ENCODE measurements around the gene MRPL23.
A peak's percentile ranks its signal among the peaks of the same experiment; 100 is the strongest.

MRPL23 gene

DNA sequence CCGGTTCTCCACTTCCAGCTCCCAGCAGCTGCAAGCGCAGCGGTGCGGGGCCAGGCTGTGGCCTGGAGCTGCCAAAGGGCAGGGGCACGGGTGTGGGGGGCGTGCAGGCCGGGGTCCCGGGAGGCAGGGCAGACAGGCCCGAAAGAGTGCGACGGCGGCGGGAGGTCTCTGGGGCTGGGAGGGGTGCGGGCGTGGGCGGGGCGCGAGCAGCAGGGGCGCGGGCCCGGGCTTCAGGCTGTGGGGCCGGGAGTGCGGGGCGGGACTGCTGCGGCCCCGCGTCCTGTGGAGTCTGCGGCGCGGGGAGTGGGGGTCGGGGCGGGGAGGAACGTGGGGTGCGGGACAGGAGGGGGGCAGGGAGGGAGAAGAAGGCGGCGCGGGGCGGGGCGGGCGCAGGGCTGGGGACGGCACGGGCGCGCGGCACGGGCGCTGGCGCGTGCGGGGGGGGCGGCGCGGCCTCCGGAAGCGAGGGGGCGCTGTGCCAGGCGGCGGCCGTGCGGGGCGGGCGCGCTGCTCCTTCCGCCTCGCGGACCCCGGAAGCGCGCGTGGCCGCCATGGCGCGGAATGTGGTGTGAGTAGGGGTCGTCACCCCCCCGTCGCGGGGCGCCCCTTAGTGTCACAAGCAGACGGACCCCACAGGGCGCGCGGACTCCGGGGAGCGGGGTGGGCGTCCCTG, at the start of gene MRPL23:
Gene MRPL23 (plus strand): TSS at position 521 of the 673 bp plus-strand sequence. CDS start 31 bp downstream, at position 552.
- DNase-seq, result no peak
- in situ Hi-C loops (cut with MboI; ENCODE audit: low pct_unique_long_range_greater_than_20kb, low sequenced_read_pairs), result no loop called here

DNA sequence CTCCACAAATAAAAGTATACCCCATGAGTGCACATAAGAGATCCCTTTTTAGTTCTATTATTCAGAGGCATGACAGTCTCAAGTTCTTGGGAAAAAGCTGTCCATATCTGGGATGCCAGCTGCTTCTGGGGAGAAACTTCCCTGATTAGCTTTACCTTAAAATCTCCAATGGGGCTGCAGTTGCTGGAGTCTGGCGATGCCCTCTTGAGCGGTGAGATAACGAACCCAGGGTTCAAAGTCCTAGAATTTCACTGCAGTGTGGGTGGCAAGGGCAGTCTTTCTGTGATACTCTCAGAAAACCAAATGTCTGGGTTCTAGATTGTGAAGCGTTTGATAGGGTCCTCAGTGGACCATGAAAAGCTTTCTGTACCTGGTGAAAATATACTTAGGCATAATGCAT, 48.0 kb upstream of the MRPL23 start:
- in situ Hi-C loops (cut with MboI; ENCODE audit: low pct_unique_long_range_greater_than_20kb, low sequenced_read_pairs), result no loop called here
- no peak for DNase-seq

DNA sequence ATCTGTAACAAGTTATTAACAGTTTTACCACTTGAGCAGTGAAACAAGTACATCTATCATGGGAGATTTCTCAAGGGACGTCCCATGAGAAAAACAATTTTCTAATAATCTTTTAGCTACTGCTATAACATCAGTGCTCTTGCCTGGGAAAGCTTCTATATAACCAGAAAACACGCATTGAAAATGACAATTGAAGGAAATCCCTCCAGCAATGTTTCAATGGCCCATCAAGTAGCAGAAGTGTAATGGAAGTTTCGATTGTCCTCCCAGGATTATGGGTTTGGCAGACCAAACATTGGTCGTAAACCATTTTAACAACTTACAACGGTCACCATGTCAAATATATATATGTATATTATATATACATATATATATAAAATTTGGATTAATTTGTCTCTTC, 47.4 kb upstream of the MRPL23 start:
- DNase-seq, result no peak
- in situ Hi-C loops (cut with MboI; ENCODE audit: low pct_unique_long_range_greater_than_20kb, low sequenced_read_pairs), result no loop called here

DNA sequence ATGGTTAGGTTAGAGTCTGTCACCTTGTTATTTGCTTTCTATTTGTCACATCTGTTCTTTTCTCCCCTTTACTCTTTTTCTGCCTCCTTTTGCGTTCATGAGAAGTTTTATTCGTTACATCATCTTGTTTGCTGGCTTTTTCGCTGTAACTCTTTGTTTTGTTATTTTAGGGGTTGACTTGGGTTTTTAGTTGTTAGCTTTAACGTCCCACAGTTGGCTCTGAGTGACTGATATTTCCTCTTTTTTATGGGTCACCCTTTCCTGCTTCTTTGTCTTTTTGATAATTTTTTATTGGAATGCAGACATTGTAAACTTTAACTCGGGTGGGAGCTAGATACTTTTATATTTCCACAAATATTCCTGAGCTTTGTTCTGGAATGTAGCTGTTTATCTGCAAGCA, 41.0 kb upstream of the MRPL23 start:
- DNase-seq, result peak; percentile 31
- in situ Hi-C loops (cut with MboI; ENCODE audit: low pct_unique_long_range_greater_than_20kb, low sequenced_read_pairs), result no loop called here

DNA sequence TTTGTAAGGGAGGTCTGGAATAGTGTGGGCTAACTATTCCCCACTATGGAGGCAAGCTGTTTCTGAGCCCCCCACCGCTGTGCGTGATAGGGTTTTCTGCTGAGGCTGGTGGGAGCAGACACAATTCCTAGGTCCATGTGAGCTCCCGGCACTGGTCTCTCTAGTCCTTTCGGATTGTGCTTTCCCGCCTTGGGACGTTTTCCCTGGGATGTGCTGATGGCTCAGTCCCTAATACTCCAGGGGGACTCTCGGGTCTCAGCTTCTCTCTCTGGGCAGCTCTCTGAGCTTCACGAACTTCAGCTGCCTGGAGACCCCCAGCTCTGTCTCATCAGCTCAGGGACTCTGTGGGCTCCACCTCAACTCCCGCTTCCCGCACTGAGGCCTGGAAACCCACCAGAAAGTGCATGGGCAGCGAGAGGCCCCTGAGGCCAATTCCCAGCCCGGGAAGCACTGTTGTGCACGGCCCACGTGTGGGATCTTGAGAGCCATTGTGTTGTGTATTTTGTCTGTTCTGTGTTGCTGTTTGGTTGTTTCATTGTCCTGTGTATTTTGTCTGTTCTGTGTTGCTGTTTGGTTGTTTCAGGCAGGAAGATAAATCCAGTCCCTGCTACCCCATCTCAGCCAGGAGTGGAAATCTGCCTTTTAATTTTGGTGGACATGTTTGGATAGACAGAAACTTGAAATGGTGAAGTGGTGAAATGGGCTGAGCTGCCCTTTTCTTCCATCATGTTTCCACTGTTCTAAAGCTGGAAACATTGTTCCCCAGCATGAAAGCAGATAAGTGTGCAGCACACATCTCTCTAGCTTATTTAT, 40.3 kb upstream of the MRPL23 start:
- DNase-seq, result no peak
- in situ Hi-C loops (cut with MboI; ENCODE audit: low pct_unique_long_range_greater_than_20kb, low sequenced_read_pairs), result no loop called here

DNA sequence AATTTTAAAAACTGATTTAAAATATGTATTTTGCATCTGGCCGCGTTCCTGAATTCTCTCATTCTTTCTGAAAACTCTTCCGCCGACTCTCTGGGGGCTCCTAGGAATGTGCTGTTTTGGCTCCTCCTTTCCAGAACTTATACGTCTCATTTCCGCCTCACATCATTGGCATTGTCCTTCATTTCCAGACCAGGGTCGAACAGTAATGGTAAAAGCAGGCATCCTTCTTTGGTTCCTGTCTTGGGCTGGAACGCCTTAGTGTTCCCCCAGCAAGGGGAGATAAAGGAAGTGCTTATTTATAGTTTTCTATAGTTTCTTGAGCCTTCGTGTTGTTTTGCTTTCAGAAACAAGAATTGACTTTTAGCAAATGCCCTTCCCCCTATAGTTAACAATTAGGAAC, 38.5 kb upstream of the MRPL23 start:
- in situ Hi-C loops (cut with MboI; ENCODE audit: low pct_unique_long_range_greater_than_20kb, low sequenced_read_pairs), result no loop called here
- no peak for DNase-seq

DNA sequence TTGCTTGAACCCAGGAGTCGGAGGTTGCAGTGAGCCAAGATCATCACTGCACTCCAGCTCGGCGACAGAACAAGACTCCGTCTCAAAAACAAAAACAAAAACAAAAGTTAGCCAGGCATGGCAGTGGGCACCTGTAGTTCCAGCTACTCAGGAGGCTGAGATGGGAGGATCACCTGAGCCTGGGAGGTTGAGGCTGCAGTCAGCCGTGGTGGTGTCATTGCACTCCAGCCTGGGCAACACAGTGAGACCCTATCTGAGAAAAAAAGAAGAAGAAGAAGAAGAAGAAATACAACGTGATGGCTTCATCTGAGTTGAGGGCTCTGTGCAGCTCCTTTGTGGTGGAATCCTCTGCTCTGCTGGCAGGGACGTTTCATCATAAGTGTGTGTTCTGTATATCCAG, 37.6 kb upstream of the MRPL23 start:
- in situ Hi-C loops (cut with MboI; ENCODE audit: low pct_unique_long_range_greater_than_20kb, low sequenced_read_pairs), result no loop called here
- DNase-seq, result no peak

DNA sequence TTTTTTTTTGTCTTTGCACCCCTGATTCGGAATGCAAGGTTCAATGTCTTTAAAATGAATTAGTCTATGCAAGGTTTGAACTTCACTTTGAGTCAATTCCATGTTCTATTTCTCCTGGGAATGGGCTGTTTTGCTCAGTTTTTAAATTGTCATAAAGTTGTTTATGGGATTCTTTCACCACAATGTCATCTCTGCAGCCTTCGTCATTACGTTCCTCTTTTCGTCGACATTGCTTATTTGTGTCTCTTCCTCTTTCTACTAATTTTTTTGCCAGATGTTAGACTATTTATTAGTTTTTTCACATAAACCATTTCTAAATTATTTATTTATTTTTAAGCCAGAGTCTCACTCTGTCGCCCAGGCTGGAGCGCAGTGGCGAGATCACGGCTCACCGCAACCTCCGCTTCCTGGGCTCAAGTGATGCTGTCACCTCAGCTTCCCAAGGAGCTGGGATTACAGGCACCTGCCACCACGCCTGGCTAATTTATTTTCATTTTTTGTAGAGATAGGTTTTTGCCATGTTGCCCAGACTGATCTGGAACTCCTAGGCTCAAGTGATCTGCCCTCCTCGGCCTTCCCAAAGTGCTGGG, 34.7 kb upstream of the MRPL23 start:
- in situ Hi-C loops (cut with MboI; ENCODE audit: low pct_unique_long_range_greater_than_20kb, low sequenced_read_pairs), result no loop called here

DNA sequence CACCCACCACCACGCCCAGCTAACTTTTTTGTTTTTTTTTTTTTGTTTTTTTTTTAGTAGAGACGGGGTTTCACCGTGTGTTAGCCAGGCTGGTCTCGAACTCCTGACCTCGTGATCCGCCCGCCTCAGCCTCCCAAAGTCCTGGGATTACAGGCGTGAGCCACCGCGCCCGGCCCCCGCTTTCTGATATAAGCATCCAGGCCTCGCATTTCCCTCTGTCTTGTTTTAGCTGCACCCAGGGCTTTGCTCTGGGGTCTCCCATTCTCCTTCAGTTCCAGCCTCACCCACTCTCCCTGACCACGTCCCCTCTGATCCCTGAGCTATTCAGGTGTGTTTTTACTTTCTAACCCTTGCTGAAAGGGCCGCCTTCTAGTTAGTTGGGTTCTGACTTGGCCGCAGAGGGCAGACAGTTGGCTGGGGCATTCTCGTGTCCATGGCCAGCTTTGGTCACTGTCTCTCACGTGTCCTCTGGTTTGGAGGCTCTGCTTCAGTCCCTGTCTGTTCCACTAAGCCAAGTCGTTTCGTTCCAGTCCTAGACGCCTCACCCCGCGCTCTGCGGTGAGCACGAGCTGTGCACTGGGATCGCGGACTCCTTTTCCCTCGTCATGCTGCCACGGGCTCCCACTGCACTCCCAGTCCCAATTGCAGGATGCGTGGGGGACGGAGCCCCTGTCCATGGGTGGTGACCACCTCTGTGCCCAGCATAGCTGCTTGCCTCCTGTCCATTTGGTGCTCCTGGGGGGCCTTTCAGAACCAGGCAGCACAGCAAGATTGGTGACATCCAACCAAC, 33.7 kb upstream of the MRPL23 start:
- no peak for DNase-seq
- in situ Hi-C loops (cut with MboI; ENCODE audit: low pct_unique_long_range_greater_than_20kb, low sequenced_read_pairs), result no loop called here

More for the DNA sequence above, 34.7 kb upstream of the MRPL23 start:
- peak; percentile 27 for DNase-seq

DNA sequence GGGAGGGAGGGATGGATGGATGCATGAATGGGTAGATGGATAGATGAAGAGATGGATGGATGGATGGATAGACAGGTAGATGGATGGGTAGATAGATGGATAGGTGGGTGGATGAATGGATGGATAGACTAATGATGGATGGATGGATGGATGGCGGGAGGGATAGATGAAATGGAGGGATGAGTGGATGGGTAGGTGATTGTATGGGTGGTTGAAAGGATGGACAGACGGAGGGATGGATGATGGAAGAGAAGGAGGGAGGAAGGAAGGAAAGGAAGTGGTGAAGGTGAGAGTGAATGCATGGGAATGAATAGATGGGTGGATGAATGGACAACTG, 31.4 kb upstream of the MRPL23 start:
- in situ Hi-C loops (cut with MboI; ENCODE audit: low pct_unique_long_range_greater_than_20kb, low sequenced_read_pairs), result no loop called here

DNA sequence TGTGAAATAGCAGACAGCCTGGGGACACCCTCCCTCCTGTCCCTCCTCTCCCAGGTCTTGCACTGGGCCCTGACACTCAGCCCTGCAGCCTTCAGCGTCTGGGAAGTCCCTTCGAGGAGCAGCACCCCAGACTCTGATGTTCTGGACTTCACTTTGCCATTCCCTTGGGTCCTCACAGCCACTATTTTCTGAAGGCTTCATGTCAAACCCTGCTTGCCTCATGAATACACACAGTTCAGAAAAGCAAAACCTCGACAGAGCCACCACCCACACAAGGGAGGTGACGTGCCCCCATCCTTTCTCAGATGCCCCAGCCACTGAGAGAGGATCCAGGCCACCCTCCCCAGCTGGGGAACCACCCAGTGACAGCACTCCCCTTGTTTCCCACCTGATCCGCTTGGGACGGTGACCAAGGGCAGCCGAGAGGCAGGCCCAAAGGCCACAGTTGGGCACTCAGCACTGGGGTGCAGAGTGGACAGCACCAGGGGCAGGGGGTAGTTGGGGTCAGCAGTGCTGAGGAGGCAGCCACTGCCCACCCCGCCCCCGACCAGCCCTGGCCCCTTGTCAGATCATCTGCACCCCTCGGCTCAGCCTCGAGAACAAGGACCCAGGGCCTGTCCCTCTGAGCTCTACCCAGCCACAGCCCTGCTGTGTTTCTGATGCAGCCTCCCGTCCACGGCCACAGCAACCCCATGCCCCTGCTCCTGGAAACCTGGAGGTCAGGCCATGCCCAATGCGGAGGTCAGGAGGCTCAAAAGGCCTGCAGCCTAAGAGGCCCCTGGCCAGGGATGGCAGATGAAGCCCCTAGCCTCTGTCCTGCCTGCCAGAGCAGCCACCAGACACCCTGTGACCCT, 30.8 kb upstream of the MRPL23 start:
- in situ Hi-C loops (cut with MboI; ENCODE audit: low pct_unique_long_range_greater_than_20kb, low sequenced_read_pairs), result no loop called here
- no peak for DNase-seq

More for the DNA sequence above, 31.4 kb upstream of the MRPL23 start:
- DNase-seq, result no peak

DNA sequence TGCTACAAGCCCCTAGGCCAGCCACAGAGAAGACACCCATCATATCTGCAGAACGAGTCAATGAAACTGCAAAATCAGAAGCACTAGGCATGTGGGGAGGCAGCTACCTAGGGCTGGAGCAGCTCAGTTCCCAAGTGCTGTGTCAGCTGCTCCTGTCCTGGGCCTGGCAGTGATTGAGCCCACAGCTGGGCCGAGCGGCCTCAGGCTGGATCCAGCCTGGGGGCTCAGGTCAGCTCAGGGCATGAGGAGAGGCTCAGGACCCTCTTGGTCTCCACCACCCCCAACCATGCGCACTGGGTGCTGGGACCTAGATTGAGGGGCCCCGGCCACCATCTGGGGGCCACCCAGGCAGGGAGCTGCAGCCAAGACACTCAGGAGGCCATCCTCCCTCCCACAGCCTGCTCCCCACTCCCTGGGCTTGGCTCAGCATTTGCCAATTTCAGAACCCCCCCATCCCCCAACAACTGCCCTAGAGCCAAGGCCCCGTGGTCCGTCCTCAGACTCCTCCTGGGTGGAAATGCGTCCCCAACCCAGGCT, 30.1 kb upstream of the MRPL23 start:
- DNase-seq, result no peak
- in situ Hi-C loops (cut with MboI; ENCODE audit: low pct_unique_long_range_greater_than_20kb, low sequenced_read_pairs), result no loop called here

DNA sequence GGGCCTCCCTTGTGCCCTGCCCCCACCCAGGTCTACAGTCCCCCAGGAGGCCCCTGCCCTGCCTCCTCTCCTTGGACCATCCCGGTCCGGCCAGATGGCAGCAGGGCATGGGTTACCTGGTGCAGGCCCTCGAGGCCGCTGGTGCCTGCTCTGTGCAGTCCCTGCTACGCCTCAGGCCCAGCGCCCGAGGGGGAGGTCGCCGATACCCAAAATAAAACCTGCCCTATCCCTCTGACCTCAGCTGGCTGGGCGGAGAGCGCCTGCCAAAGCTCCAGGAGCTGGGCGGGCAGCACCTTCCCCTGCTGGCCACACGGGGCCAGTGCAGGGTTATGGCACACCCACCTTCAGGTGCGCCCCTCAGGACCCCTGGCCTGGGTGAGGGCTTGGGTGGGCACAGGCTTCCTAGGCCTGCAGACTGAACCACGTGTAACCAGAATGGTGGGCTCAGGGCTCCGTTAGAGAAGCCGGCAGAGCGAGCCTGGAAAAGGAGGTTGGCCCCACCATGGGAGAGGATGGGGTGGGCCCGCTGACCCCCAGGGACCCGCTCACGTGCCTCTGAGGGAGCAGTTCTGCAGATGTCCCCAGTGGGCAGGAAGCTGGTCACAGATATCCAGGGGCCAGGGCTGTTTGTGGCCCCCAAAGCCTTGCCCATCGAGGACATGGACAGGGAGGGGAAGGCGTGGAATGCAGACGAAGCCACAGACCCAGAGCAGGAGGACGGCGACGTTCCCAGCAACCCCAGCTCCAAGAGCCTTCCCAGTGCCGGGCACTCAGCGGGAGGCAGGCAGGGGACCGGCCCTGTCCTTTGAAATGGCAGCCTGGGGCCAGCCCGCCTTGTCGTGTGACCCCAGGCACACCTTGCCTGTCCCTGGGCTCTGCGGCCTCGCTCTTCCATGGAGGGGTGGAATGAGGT, 29.4 kb upstream of the MRPL23 start:
- in situ Hi-C loops (cut with MboI; ENCODE audit: low pct_unique_long_range_greater_than_20kb, low sequenced_read_pairs), result no loop called here

DNA sequence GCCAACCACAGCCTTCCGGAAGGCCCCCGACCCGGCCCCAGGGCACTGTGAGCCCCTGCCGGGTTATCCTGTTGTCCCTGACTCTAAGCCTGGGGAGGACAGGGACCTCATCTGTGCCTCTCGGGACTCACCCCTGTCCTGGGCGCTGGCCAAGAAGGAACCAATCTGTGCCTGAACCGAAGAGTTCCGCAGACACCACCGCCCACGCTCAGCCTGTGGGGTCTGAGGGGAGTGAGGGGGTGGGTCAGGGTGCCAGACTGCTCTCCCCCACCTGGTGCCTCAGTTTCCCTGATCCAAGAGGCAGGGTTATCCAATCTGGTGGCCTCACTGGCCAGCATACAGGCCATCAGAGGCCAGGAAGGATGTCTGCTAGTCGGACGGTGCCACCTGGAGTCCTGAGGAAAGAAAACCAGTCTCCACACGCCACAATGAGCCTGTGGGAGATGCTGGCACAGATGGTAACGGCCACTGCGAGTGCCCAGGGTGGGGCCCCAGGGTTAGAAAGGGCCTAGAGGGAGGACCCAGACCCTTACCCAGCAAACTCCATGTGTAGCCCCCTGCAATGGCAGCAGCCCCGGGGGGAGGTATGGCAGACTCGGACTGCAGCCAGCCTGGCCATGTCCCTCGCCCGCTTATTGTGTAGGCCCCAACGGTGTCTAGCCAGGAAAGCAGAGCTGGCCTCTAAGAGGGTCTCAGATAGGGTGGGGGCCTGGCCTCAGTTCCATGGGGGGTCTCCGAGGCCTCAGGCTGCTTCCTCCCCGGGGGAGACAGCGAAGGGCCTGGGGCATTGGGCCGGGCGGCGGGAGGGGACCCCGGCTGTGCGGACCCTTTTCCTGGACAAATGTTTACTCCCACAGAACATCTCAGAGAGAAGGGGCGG, 28.5 kb upstream of the MRPL23 start:
- in situ Hi-C loops (cut with MboI; ENCODE audit: low pct_unique_long_range_greater_than_20kb, low sequenced_read_pairs), result no loop called here
- DNase-seq, result no peak

More for the DNA sequence above, 29.4 kb upstream of the MRPL23 start:
- no peak for DNase-seq

DNA sequence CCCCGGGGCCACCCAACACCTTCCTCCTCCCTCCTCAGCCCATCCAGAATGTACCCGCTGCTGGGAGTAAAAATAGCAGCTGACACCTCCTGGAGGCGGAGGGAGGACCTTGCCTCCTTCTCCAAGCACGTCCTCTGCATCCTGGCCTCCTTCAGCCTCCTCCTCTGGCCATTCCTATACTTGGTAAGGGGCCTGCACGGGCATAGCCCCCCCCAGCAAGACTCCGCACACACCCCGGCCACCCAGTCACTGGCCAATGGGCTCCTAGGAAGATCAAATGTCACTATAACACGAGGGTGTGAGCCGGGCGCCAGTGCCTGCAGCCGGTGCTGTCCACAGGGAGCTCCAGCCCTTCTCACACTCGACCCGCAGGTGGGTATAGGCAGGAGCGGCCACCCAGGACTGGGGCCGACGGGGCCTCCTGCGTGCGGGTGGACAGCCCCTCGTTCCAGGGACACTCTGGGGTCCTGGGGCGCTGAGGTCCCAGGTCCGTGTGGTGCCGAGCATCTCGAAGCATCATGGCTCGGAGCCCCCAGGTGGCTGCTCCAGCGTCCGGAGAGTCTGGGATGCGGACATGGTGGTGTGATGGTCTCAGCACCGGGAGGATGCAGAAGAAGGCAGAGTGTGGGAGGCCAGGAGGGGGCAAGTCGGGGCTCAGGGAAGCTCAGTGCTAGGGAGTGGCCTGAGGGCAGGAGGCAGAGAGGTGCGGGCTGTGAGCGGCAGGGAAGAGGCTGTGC, 27.6 kb upstream of the MRPL23 start, which contains the start of gene TNNT3:
Gene TNNT3 (plus strand): TSS at position 313 of the 737 bp plus-strand sequence. CDS start 3,172 bp downstream, outside the sequence.
- in situ Hi-C loops (cut with MboI; ENCODE audit: low pct_unique_long_range_greater_than_20kb, low sequenced_read_pairs), result no loop called here
- DNase-seq, result no peak
